GM15510 (cell line): Measurements from ENCODE around the gene RNF214.

Source experiments
- POLR2A ChIP-seq: IDR thresholded peaks from 3 replicates; pipeline ENCODE4 v1.6.1; 2011; ENCODE audit warnings: borderline replicate concordance; ENCODE audit not compliant: insufficient read length; ENCODE audit errors: extremely low read depth

Gene RNF214

DNA sequence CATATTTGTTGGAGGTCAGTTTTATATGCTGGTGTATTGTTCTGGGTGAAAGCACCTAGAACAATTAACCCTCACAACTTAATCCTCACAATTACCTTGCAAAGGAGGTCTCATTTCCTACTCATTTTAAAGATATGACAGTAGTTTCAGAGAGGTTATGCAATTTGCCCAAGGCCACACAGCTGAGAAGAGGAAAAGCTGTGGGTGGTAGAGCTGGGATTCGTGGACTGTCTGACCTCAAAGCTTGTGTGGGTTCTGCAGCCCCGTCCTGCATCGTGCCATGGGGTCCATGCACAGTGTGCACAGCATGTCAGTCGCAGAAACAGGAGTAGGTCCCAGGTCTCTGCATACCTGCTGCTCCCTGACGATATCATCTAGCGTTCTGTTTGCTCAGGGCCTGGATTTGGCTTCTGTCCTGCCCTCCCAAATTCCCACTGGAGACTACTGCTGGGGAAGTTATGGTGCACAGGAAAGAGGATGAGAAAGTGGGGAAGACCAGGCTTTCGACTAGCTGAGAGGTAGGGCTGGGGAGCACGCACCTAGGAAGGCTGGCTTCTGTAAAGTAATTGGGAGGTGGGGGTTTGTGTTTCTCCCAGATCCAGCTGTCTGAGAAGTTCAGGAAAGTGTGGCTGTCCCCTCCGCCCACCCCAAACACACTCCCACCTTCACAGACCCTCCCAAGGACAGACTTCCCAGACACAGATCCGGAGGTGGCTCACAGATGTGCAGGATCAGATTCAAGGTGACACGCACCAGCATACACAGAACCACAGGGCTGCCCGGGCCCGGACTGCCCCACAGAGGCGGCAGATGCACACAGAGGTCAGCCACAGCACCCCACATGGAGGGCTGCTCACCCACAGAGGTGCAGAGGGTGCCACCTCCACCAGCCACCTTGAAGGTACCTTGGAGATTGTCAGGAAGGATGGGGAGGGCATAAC, 81.6 kb downstream of the RNF214 start:
- no peak for TF ChIP-seq POLR2A

DNA sequence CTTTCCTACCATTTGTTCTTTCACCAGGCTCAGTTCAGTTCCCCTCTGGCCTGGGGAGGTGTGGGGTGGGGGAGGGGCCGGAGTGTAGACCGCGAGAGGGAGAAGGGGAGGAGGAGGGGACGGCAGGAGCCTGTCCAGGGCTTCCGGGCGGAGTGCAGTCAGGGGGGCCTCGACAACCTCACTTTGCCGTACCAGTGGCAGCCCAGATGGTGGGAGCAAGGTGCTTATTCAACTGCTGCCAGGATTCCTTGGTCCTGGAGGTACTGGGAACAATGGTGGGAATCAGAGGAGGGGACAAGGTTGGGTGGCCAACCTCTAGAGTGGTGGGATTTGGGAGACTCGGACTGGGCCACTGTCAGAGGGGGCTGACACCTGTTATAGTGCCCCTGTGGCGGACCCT, 82.4 kb downstream of the RNF214 start:
- TF ChIP-seq POLR2A: no peak

DNA sequence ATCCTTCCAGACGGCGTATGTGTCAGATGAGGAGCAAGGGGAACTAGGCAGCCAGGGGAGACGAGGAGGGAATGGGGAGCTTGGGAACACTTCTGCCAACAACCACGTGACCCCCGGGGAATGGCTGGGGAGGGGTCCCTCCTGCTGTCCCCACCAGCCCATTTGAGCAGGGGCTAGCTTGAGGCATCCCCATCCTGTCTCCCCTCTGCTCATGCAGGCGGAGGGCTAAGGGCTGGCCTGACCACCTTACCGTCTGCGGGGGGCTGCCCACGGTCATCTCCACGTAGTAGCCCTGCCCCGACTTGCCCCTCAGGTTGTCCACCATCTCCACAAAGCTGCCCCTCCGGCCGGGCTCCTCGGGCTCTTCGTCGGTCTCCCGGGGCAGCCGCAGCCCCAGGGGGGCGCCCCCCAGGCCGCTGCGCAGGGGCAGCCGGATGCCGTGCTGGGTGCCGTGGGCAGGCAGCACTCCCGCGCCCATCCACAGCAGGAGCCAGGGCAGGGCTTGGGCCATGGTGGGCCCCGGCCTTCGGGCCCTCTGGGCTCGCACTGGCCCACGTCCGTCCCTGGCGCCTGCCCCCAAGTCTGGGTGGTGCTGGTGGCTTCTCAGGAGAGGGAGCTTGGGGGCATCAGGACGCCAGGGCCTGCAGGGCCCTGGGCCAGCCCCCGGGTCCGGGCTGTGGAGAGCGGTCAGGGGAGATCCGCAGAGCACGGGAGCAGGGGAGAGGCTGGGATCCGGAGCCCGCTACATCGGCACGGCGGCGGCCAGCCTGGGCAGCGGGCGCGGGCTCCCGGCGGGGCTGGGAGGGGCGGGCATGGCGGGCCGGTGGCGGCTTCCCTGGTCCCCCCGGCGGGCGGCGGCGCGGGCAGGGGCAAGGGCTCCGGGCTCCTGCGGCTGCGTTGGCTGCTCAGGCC, 83.1 kb downstream of the RNF214 start:
- TF ChIP-seq POLR2A: no peak

DNA sequence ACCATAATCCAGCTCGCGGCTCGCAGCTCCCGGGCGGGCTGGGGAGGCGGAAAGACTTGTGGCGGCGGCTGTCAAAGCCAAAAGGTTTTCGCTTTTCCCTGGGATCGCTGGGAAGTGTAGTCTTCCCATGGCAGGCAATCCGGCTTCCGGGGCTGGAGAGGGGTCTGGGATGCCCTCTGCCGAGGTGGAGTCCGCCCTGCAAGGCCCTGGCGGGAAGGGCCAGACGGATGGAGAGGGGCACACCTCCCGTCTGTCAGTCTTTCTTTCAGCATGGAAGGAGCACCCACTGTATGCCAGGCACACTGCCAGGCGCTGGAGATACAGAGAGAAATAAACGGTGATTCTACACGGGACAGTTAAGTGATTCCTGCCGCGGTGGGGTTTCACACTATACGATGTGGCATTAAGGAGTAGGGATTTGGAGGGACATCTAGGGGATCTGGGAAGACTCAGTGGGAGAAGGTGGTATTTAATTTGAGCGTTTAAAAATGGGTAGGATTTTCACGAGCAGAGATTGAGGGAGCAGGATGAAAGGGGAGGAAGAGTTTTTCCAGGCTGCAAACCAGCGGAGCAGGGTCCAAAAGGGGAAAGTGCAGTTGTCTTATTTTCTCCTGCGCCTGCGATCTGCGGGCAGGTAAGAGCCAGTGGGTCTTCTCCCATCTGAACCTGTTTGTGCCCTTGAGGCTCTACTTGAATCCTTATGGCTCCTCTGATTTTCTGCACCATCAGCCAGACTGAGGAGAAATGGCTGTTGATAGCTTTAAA, 83.9 kb downstream of the RNF214 start, which contains the start of gene BACE1:
TSS of gene BACE1 (minus strand) at position 60 of the 765 bp plus-strand sequence. CDS start 461 bp downstream, outside the sequence.
- TF ChIP-seq POLR2A: no peak

DNA sequence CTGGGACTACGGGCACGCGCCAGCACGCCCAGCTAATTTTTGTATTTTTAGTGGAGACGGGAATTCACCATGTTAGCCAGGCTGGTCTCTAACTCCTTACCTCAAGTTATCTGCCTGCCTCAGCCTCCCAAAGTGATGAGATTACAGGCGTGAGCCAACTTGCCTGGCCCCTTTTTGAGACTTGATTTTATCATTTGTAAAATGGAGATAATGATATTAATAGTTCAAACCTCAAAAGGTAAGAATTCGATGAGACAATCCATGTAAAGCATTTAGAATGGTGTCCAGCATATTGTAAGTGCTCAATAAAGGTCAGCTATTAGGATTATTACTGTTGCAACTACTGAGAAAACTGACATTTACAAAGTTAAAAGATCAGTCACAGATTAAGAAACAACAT, 86.3 kb downstream of the RNF214 start:
- TF ChIP-seq POLR2A: no peak

DNA sequence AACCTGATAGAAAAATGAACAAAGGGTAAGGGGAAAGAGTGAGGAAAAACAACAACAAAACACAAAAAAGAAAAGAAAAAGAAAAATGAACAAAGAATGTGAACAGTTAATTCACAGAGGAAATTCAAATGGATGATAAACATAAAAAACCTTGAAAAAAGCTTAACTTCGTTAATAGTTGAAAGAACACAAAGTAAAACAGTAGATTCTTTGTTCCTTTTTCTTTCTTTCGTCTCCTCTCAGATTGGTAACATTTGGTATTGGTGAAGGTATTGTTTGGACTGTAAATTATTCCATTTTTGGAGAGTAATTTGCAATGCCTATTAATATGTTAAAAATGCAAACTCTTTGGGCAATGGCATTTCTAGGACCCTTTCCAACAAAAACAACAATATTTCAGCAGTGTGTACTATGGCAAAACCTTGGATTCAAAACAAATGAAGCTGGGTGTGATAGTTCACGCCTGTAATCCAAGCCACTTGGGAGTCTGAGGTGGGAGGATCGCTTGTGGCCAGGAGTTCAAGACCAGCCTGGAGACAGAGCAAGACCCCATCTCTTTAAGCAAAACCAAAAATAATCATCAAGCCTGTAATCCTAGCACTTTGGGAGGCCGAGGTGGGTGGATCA, 86.9 kb downstream of the RNF214 start:
- TF ChIP-seq POLR2A: no peak

DNA sequence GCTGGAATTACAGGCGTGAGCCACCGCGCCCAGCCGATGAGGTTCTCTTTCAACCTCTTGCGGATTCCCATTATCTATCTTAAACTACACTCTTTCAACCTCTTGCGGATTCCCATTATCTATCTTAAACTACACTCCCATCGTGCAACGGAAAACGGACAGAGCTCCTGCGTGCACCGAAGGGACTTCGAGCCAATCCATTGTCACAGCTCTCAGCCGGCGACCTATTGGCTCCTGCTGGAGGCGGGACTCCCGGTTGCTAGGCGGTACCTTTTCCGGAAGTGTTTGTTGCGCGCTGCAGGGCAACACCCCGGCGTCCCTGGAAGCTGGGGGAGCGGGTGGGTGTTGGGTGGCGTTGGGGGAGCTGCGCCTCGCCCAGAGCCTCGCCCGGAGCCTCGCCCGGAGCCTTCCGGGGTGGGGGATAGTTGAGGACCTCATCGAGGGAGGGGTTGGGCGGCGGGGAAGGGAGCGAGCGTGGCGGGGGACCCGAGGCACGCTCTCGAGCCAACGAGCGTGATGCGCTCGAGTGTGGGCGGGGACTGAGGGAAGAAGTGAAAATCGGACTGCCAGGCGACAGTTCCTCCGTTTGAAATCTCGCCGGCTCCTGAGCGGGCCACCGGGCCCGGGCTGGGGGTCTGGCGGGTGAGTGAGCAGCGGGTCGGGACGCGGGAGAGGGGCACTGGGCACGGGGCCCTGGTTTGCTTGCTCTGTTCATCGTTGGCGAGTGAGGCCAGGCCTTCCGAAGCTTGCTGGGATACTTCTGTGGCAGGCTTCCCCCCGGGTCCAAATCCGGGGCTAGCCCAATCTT, 95.3 kb downstream of the RNF214 start, which contains the start of gene CEP164:
TSS of gene CEP164 (plus strand) at position 288 of the 808 bp plus-strand sequence. CDS start 10,733 bp downstream, outside the sequence.
- TF ChIP-seq POLR2A: peak; percentile 72

DNA sequence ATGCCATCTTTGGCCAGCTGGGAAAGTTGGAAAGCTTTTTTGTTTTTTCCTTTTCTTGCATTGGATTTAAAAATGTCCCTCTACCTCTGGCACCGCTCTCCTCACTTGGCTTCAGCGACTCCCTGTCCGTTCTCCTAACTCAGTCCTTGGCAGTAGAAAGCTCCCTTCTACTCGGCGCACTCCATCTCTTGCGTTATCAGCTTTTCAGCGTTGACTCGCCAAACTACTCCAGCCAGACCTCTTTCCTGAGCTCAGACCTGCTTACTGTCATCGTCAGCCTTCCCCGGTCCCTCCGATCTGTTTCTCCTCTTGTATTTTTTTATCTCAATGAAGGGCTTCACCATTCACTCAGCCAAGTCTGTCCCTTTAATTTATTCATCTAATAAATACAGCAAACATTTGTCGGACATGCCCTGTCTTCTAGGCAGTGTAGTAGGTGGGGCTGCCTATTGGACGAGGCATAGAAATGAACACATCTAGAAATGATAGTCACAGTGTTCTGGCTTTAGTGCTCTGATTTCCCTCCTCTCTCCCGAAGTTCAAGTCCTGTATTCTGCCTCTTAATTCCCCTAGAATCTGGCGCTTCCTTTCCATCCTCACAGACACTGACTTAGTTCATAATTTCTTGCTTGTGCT, 96.0 kb downstream of the RNF214 start:
- TF ChIP-seq POLR2A: no peak

DNA sequence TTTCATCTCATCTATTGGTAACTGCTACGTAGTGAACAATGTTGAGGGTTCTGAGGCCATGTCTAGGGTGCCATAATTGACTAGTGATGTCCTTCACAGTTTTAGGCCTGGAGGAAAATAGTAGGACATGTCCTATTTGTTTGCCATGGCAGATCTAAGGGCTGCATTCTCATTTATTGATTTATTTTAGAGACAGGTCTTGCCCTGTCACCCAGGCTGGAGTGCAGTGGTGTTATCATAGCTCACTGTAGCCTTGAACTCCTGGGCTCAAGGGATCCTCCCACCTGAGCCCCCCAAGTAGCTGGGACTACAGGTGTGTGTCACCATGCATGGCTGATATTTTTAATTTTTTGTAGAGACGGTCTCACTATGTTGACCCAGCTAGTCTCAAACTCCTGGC, 100.4 kb downstream of the RNF214 start:
- TF ChIP-seq POLR2A: no peak

DNA sequence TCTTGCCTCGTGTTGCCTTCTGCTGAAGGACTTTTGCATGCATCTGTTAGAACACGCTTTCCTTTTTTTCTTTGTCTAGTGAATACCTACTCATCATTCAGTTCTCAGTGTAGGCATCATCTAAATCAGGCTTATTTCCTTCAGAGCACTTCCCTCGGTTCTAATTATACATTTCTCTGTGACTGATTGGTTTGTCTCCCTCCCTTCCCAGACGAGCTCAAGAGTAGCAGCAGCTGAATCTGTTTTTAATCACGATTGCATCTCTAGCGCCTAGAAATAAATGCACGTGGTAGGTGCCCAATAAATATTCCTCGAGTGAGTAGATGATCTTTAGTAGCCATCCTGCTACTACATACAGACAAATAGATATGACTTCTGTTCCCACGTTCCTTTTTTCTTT, 101.4 kb downstream of the RNF214 start:
- TF ChIP-seq POLR2A: no peak

DNA sequence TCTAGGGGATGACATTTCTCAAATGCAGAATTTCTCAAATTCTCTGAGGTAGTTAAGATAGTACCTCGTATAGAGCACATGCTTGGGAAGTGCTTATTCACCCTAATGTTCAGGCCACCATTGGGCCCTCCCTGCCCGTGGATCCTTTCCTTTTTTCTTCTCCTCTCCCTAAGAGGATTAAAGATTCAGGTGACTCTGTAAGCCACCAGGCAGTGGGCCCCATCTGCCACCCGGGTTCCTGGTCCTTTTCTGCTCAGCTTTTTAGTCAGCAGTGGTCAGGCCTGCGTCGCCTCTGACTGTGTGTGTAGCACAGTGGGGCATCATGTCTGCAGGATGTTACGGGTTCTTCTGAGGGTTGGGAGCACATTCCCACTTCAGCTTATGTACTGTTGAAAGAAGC, 102.4 kb downstream of the RNF214 start:
- no peak for TF ChIP-seq POLR2A

DNA sequence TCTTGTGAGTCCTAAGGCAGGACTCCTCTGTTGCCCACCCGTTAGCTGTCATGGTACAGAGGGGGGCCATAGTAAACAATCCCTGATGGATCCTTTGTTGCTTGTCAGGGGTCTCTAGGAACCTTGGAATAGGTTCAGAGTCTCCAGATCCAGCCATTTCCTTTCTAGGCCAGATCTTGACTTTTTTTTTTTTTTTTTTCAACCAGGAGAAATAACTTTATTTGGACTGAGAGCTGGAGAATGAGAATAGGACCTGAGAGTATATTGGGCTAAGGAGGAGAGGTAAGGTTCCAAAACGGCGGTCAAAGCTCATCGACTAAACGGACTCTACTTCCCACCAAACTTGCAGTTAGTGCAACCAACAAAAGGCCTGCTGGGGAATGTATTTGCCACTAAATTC, 102.9 kb downstream of the RNF214 start:
- no peak for TF ChIP-seq POLR2A
